KOPT-K1 (cell line): ENCODE data around the gene NPL.

Source experiments
- H3K27ac ChIP-seq: fragments of 200-600 bp; sonication (generic); 2 replicates; pipeline ENCODE4 v1.5.1; 2016; ENCODE audit warnings: antibody characterized with exemption, mild to moderate bottlenecking, low read depth, low read length; ENCODE audit not compliant: poor library complexity, severe bottlenecking
- H3K36me3 ChIP-seq: fragments of 200-600 bp; sonication (generic); 2 replicates; pipeline ENCODE4 v1.5.1; 2017; ENCODE audit warnings: antibody characterized with exemption, mild to moderate bottlenecking, low read length, moderate library complexity; ENCODE audit not compliant: insufficient read depth
- H3K9me3 ChIP-seq: fragments of 200-600 bp; sonication (generic); 2 replicates; pipeline ENCODE4 v1.5.1; 2017; ENCODE audit warnings: antibody characterized with exemption, low read length, mild to moderate bottlenecking; ENCODE audit not compliant: insufficient read depth, poor library complexity, severe bottlenecking

The NPL gene

GRCh38 chr1:182791281-182792179 lies 2.0 kb downstream of the NPL start:
- Histone ChIP-seq H3K9me3 (no peaks in the 10 kb centered on the region), H3K27ac (no peak overlapping the region), H3K36me3 (no peaks in the 10 kb centered on the region)

- Histone ChIP-seq H3K36me3 (no peaks in the 10 kb centered on the region), H3K27ac (no peak overlapping the region), H3K9me3 (no peaks in the 10 kb centered on the region)
Observed at GRCh38 chr1:182794091-182794490, 4.5 kb downstream of the NPL start.

GRCh38 chr1:182794676-182795201 lies 5.2 kb downstream of the NPL start:
- no peaks in the 10 kb centered on the region for H3K9me3 ChIP-seq
- no peaks in the 10 kb centered on the region for H3K36me3 ChIP-seq
- H3K27ac ChIP-seq, result no peak overlapping the region

GRCh38 chr1:182795563-182796228 lies 6.1 kb downstream of the NPL start:
- Histone ChIP-seq H3K27ac (no peak overlapping the region), H3K9me3 (no peaks in the 10 kb centered on the region), H3K36me3 (no peaks in the 10 kb centered on the region)

GRCh38 chr1:182802006-182802803 lies 12.6 kb downstream of the NPL start:
- H3K9me3 ChIP-seq, result no peaks in the 10 kb centered on the region
- no peaks in the 10 kb centered on the region for H3K36me3 ChIP-seq
- no peak overlapping the region for H3K27ac ChIP-seq

GRCh38 chr1:182803846-182804245 lies 14.3 kb downstream of the NPL start:
- no peaks in the 10 kb centered on the region for H3K36me3 ChIP-seq
- no peaks in the 10 kb centered on the region for H3K9me3 ChIP-seq

GRCh38 chr1:182806015-182806678 lies 16.6 kb downstream of the NPL start:
- no peaks in the 10 kb centered on the region for H3K9me3 ChIP-seq
- no peak overlapping the region for H3K27ac ChIP-seq
- no peaks in the 10 kb centered on the region for H3K36me3 ChIP-seq

More at GRCh38 chr1:182803846-182804245, 14.3 kb downstream of the NPL start:
- no peak overlapping the region for H3K27ac ChIP-seq

GRCh38 chr1:182807907-182808306 lies 18.3 kb downstream of the NPL start:
- Histone ChIP-seq H3K9me3 (no peaks in the 10 kb centered on the region), H3K36me3 (no peaks in the 10 kb centered on the region), H3K27ac (no peak overlapping the region)

- H3K9me3 ChIP-seq, result no peaks in the 10 kb centered on the region
- H3K27ac ChIP-seq, result no peak overlapping the region
- no peaks in the 10 kb centered on the region for H3K36me3 ChIP-seq
Observed at GRCh38 chr1:182809414-182809957, 19.9 kb downstream of the NPL start.

- Histone ChIP-seq H3K9me3 (no peaks in the 10 kb centered on the region), H3K36me3 (no peaks in the 10 kb centered on the region), H3K27ac (no peak overlapping the region)
Observed at GRCh38 chr1:182811975-182812722, 22.6 kb downstream of the NPL start.

GRCh38 chr1:182816863-182817262 lies 27.3 kb downstream of the NPL start:
- Histone ChIP-seq H3K27ac (no peak overlapping the region), H3K9me3 (no peaks in the 10 kb centered on the region), H3K36me3 (no peaks in the 10 kb centered on the region)

- no peaks in the 10 kb centered on the region for H3K36me3 ChIP-seq
- H3K9me3 ChIP-seq, result no peaks in the 10 kb centered on the region
Observed at GRCh38 chr1:182817802-182818201, 28.2 kb downstream of the NPL start.

GRCh38 chr1:182823220-182823619 lies 33.6 kb downstream of the NPL start:
- no peaks in the 10 kb centered on the region for H3K36me3 ChIP-seq
- H3K27ac ChIP-seq, result no peak overlapping the region
- no peaks in the 10 kb centered on the region for H3K9me3 ChIP-seq

More at GRCh38 chr1:182817802-182818201, 28.2 kb downstream of the NPL start:
- no peak overlapping the region for H3K27ac ChIP-seq

GRCh38 chr1:182826892-182827291 lies 37.3 kb downstream of the NPL start:
- no peak overlapping the region for H3K27ac ChIP-seq
- no peaks in the 10 kb centered on the region for H3K36me3 ChIP-seq
- H3K9me3 ChIP-seq, result no peaks in the 10 kb centered on the region
